OCI-LY1 (cell line): ENCODE measurements around the gene DLGAP4.

Experiments
- EZH2 ChIP-seq: fragments of 200-600 bp; sonication (generic), shearing (Covaris generic); IDR thresholded peaks from 2 replicates; pipeline ENCODE4 v1.8.0; 2017; ENCODE audit warnings: borderline replicate concordance, mixed run types, mild to moderate bottlenecking, antibody characterized with exemption, low read length, moderate library complexity, mixed read lengths
- TF ChIP-seq, protein P1 (sequence below): fragments of 200-600 bp; sonication (generic), shearing (Covaris generic); IDR thresholded peaks from 2 replicates; pipeline ENCODE4 v1.5.1; 2017; ENCODE audit warnings: mild to moderate bottlenecking, antibody characterized with exemption, low read length, moderate library complexity, mixed read lengths

DNA sequence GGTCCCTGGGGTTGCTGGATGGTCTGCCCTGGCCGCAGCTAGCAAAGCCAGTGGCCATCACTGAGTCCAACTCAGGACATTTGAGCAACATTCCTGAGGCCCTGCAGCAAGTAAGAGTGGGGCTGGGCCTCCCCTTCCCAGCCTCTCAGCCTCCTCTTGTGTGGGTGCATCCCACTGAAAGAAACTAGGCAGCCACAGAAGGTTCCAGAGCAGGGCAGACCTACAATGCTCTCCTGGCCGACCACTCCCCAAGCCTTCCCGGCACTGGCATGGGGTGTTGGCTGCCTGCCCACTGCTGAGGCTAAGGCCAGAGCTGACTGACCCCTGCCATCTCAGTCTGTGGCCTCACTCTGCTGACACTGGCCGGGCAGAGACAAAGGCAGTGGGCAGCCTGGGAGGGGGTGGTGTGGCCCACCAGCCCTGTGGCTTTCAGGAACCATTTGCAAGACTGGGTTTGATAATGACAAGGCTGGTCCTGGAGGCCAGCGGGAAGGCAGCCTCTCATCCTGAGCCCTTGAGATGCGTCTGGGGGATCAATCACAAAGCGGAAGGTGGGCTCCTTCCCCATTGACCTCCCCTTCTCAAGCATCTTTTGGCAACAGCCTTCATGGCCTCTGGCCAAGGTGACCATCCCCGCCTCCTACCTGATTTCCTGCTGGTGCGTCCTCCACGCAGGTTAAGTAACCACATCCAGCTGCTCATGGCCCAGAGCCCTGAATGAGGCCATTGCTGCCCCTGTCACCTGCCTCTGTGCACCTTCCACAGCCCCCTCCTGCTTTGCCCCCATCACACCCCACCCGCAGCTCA is 9.6 kb downstream of the DLGAP4 start:
- TF ChIP-seq, protein P1, sequence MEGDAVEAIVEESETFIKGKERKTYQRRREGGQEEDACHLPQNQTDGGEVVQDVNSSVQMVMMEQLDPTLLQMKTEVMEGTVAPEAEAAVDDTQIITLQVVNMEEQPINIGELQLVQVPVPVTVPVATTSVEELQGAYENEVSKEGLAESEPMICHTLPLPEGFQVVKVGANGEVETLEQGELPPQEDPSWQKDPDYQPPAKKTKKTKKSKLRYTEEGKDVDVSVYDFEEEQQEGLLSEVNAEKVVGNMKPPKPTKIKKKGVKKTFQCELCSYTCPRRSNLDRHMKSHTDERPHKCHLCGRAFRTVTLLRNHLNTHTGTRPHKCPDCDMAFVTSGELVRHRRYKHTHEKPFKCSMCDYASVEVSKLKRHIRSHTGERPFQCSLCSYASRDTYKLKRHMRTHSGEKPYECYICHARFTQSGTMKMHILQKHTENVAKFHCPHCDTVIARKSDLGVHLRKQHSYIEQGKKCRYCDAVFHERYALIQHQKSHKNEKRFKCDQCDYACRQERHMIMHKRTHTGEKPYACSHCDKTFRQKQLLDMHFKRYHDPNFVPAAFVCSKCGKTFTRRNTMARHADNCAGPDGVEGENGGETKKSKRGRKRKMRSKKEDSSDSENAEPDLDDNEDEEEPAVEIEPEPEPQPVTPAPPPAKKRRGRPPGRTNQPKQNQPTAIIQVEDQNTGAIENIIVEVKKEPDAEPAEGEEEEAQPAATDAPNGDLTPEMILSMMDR = no peak
- no peak for TF ChIP-seq EZH2
